Measurements from ENCODE around the gene ARL6IP5. TPM values are rescaled to one million over a fixed set of nuclear protein-coding genes. Genes with fewer than 3 reads are reported as not detected.

ARL6IP5 gene
- total RNA-seq, 2 experiments from 2014 or later = 58.0 to 65.2 TPM

DNA sequence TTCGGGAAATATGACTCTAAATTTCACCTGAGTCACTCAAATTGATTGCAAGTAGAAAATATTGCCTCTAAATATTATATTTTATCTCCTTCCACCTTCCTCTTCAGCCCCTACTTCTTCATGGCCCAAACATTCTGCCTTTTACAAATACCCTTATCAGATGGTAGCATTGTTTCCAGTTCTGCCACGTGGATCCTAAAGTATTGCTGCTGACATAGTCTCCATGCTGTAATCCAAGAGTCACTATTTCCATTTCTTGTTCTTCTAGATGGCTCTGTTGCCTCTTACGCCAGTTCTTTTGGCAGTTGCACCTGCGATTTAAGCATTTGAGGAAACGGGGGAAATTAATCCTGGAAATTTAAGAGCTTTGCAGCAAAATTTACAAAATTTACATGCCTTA, 24.1 kb downstream of the ARL6IP5 start:
- intact Hi-C loops (cut with DNase I, micrococcal nuclease) = no loop called here
- H3K36me3 ChIP-seq (ENCODE audit: insufficient read depth, low read length) = peaks cover 25% of the 10 kb centered on the region
- Mint-ChIP-seq H3K4me3 (no peak overlapping the region), H3K27me3 (no peaks in the 10 kb centered on the region), H3K36me3 (ENCODE audit: low read depth) (peaks cover 32% of the 10 kb centered on the region), H3K4me1 (ENCODE audit: low read depth) (peaks cover 31% of the 10 kb centered on the region), H3K9me3 (no peaks in the 10 kb centered on the region), H3K27ac (peak overlapping the region; percentile 4)
- DNase-seq (no peak), ATAC-seq (ENCODE audit: poor library complexity) (no peak)
- TF ChIP-seq, protein P1, sequence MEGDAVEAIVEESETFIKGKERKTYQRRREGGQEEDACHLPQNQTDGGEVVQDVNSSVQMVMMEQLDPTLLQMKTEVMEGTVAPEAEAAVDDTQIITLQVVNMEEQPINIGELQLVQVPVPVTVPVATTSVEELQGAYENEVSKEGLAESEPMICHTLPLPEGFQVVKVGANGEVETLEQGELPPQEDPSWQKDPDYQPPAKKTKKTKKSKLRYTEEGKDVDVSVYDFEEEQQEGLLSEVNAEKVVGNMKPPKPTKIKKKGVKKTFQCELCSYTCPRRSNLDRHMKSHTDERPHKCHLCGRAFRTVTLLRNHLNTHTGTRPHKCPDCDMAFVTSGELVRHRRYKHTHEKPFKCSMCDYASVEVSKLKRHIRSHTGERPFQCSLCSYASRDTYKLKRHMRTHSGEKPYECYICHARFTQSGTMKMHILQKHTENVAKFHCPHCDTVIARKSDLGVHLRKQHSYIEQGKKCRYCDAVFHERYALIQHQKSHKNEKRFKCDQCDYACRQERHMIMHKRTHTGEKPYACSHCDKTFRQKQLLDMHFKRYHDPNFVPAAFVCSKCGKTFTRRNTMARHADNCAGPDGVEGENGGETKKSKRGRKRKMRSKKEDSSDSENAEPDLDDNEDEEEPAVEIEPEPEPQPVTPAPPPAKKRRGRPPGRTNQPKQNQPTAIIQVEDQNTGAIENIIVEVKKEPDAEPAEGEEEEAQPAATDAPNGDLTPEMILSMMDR (IDR thresholded peaks at IDR 0.05) = no peak
- H3K9me3 ChIP-seq (ENCODE audit: control insufficient read depth in 1 of 2, insufficient read depth in 1 of 2, low read length in 2 of 2) = no peaks in the 10 kb centered on the region
- ChIA-PET CTCF (no interaction called here), POLR2A (interaction anchor here (0.8 to 3.4 kb wide), 4 partner anchors 8 to 91 kb away, joined by 3 to 14 read pairs (median 4); partner anchors contain the start of gene ARL6IP5)
- no peak overlapping the region for H3K27ac ChIP-seq (ENCODE audit: low read depth in 1 of 2, low read length in 2 of 2)
- H3K4me3 ChIP-seq (ENCODE audit: low read length) = no peak overlapping the region
- no peaks in the 10 kb centered on the region for H3K27me3 ChIP-seq (ENCODE audit: control insufficient read depth in 1 of 2, insufficient read depth in 2 of 2, low read length in 2 of 2)
- peaks cover 7% of the 10 kb centered on the region for H3K4me1 ChIP-seq (ENCODE audit: insufficient read depth, low read length)

DNA sequence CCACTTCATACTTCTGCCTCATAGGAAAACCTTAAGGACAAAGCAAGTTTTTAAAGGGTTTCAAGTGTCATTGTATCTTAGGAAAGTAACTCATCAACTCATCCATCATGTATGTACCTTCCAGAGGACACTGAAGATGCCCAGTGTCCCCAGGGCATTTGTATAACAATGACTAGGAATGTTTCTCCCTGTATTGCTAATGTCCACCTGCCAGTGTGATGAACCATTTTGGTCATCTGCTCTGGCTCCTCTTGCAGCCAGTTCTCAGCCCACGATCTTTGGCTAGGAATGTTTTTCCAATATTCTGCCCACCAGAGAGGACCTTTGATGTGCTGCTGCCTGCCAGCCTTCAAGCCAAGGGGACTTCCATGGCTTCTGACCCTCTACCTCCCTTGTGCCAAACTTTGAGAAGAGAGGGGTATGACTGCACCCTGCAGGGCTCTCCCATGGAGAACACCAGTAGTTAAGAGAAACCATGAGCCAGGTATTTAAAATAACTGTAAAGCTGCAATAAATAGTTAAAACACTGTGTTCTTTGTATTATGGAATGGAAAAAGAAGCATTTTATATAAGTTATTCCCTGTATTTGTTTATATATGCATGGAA, 26.3 kb downstream of the ARL6IP5 start:
- Histone ChIP-seq H3K4me3 (ENCODE audit: low read length) (no peak overlapping the region), H3K27me3 (ENCODE audit: control insufficient read depth in 1 of 2, insufficient read depth in 2 of 2, low read length in 2 of 2) (no peaks in the 10 kb centered on the region), H3K4me1 (ENCODE audit: insufficient read depth, low read length) (no peaks in the 10 kb centered on the region), H3K27ac (ENCODE audit: low read depth in 1 of 2, low read length in 2 of 2) (no peak overlapping the region), H3K9me3 (ENCODE audit: control insufficient read depth in 1 of 2, insufficient read depth in 1 of 2, low read length in 2 of 2) (no peaks in the 10 kb centered on the region), H3K36me3 (ENCODE audit: insufficient read depth, low read length) (peaks cover 4% of the 10 kb centered on the region)
- Mint-ChIP-seq H3K4me1 (ENCODE audit: low read depth) (peaks cover 12% of the 10 kb centered on the region), H3K36me3 (ENCODE audit: low read depth) (peaks cover 10% of the 10 kb centered on the region), H3K27ac (no peak overlapping the region), H3K9me3 (no peaks in the 10 kb centered on the region), H3K4me3 (no peak overlapping the region), H3K27me3 (no peaks in the 10 kb centered on the region)
- intact Hi-C loops (cut with DNase I, micrococcal nuclease) = no loop called here
- ChIA-PET CTCF (interaction anchor here (0.9 to 1.7 kb wide), 2 partner anchors 10 to 40 kb away, joined by 3 to 4 read pairs; no protein-coding TSS in a partner anchor), POLR2A (no interaction called here)
- DNase-seq (no peak), ATAC-seq (ENCODE audit: poor library complexity) (no peak)
- TF ChIP-seq, protein P1 (IDR thresholded peaks at IDR 0.05) = no peak

DNA sequence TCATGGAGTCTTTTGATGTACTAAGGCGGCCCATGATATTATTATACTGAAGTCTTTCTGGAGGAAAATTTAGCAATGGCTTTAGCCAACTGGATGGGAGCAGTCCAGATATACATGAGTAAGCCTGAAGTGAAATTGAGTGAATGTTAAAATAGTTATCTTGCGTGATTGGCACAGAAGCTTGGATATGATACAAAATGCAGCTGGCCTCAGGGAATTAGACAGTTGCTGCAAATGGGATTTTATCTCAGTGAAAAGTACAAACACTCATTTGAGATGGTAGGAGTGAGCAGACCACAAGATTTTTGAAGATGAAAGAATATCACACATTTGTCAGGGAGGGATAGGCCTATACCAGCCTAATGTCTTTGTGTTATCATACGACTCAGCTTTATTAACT, 28.8 kb downstream of the ARL6IP5 start:
- DNase-seq = no peak
- Mint-ChIP-seq H3K9me3 (no peaks in the 10 kb centered on the region), H3K36me3 (ENCODE audit: low read depth) (no peaks in the 10 kb centered on the region), H3K4me1 (ENCODE audit: low read depth) (peaks cover 3% of the 10 kb centered on the region), H3K27ac (no peak overlapping the region), H3K27me3 (no peaks in the 10 kb centered on the region), H3K4me3 (no peak overlapping the region)
- TF ChIP-seq, protein P1 (IDR thresholded peaks at IDR 0.05) = no peak
- H3K27ac ChIP-seq (ENCODE audit: low read depth in 1 of 2, low read length in 2 of 2) = no peak overlapping the region
- no peaks in the 10 kb centered on the region for H3K4me1 ChIP-seq (ENCODE audit: insufficient read depth, low read length)
- no peak overlapping the region for H3K4me3 ChIP-seq (ENCODE audit: low read length)
- no peaks in the 10 kb centered on the region for H3K27me3 ChIP-seq (ENCODE audit: control insufficient read depth in 1 of 2, insufficient read depth in 2 of 2, low read length in 2 of 2)
- CTCF ChIA-PET = interaction anchor here (1.5 kb wide), 1 partner anchor 49 kb away, joined by 4 read pairs; no protein-coding TSS in a partner anchor
- ATAC-seq (ENCODE audit: poor library complexity) = no peak
- intact Hi-C loops (cut with DNase I, micrococcal nuclease) = no loop called here
- no peaks in the 10 kb centered on the region for H3K9me3 ChIP-seq (ENCODE audit: control insufficient read depth in 1 of 2, insufficient read depth in 1 of 2, low read length in 2 of 2)
- POLR2A ChIA-PET = interaction anchor here (0.8 kb wide), 1 partner anchor 29 kb away, joined by 3 read pairs; no protein-coding TSS in a partner anchor
- H3K36me3 ChIP-seq (ENCODE audit: insufficient read depth, low read length) = no peaks in the 10 kb centered on the region
